HG03342 (cell line): ENCODE data around the gene RIOK2.

Experiments
- ATAC-seq: cut with Tn5 transposase; IDR thresholded peaks from one replicate; pipeline ENCODE4 v1.9.1; 2021; ENCODE audit warnings: mild to moderate bottlenecking, moderate library complexity; ENCODE audit not compliant: unreplicated experiment

RIOK2 gene

DNA sequence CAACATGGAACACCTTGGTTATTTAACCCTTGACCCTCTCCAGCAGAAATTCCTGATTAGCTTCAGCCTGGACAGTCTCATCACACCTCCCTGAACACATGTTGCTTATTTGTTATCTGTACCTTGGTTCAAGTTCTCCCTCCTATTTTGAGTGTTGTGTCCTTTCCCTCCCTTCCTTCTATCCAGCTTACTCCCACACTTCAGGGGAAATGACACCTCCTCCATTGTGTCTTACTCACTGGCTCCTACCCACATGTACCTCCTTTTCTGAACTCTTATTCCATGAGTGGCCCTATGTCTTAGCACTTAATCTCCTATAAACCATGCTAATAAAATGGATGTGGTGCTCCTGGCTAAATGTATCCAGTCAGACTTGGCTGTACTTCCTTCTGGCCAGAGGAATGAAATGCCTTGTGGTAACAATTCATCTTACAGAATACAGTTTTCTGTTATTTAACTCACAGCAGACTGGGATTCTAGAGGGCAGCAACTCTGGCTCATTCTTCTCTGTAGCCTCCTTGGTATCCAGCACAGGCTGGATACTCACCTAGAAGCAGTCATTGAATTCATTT lies 51.8 kb downstream of the RIOK2 start:
- ATAC-seq, result no peak

- no peak for ATAC-seq
Measured at GRCh38 chr5:97127727-97128126, 55.3 kb downstream of the RIOK2 start.

DNA sequence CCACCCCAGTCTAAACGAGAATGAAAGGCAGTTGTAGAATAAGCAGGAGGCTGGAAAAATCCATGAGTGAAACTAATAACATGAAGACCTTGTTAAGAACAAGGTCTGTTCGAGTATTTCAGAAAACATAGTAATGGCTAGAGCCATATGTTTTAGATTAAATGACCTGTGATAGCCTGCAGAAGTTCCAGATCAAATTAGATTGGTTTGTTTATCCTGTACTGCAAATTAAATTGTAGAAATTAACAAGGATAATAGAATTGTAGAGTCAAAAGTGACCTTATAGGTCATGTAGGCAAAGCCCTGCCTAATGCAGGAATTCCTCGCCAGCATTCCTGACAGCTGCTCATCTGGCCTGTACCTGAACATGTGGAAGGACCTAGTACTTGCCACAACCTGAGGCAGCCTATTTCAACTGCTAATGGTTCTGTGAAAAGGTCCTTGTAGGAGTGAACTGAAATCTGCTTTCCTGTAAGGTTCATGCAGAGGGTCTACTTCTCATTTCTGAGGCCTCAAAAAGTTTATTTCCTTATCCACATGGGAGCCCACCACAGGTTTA lies 57.8 kb downstream of the RIOK2 start:
- no peak for ATAC-seq

DNA sequence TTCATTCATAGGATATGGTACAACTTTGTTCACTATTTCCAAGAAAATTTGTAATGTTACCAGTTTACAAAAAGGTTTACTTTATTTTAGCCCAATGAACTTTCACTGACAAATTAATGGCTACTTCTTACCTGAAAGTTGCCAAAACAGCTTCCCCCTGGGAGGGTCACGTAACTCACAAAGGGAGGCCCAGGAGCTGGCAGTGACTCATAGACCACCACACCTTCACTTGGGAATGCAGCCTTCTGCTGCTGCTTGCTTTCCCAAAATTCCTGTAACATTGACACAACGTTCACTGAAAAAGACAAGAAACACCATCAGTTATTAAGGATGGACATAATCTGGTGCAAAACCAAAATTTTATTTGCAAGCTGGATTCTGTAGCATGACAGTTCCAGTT lies 58.7 kb downstream of the RIOK2 start:
- no peak for ATAC-seq

DNA sequence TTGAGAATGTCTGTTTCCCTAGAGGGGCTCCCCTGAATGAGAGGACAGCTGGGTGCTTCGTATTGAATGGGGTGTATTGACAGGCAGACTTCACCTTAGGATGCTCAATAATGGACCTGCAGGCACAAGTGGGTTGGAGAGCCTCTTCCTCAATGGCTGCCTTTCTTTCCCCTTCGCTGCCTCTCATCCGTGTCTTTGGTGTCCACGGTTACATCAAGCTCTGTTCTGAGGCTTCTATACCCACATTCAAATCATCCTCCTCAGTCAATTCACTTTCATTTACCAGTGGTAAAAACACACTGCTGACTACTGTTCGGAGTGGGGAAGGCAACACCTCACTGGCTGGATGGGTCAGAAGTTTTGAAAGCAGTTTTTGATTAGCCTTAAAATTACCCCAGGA lies 61.2 kb downstream of the RIOK2 start:
- no peak for ATAC-seq

GRCh38 chr5:97120195-97120594 lies 62.9 kb downstream of the RIOK2 start:
- no peak for ATAC-seq

DNA sequence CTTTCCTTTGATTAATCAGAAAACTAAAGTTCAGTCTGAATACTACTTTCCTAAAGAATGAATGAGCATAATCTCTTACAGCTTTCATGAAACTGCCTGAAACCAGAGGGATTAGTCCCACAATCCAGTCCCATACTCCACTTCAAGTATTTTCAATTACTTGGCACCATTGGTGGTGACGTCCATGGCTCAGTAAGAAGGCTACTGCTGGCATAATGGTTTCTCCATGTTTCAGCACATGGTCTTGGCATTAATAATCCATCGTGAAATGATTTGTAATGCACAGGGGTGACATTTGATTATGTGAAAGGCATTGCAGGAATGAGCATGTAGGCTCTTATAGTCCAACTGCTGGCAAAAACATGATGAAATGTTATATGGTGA lies 64.0 kb downstream of the RIOK2 start:
- ATAC-seq, result no peak

- ATAC-seq, result no peak
Measured at GRCh38 chr5:97118261-97119006, 64.6 kb downstream of the RIOK2 start.

- ATAC-seq, result no peak
Measured at GRCh38 chr5:97115932-97116331, 67.1 kb downstream of the RIOK2 start.

DNA sequence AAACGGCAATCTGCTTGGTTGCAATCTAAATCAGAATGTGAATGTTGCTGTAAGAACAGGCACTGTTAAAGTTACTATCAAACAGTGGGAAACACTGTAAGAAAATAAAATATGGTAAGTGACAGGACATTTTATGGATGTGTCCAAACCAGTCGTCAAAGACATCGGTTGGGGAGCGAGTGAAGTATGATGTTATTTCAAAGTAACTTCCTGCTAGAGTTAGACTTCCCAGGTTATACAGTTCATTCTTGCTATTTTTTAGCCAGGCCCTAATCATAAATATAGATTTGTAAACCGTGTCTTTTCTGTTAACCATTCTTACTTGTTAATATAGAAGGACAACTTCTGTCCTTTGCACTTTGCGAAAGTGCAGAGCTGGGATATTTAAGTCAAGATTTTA lies 70.8 kb downstream of the RIOK2 start:
- ATAC-seq, result no peak

- no peak for ATAC-seq
Measured at GRCh38 chr5:97111616-97112015, 71.4 kb downstream of the RIOK2 start.

DNA sequence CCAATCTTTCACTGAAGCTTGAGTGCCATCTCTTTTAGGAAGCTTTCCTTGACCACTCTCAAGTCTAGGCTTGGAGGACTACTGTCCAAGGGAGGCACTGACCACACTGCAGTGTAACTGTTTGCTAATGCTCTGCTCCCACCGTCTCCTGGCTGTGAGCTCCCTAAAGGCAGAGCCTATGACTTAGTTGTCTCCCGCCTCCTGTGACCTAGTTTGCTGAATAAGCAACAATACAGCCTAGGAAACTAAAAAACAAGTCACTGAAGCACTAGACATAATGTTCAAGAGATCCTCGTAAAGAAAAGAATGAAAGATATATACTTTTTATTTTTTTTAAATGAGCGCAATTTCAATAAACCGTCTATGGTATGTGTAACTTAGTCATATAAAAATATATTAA lies 72.0 kb downstream of the RIOK2 start:
- ATAC-seq, result no peak
